ENCODE measurements around the gene FAM20C.

Gene FAM20C

DNA sequence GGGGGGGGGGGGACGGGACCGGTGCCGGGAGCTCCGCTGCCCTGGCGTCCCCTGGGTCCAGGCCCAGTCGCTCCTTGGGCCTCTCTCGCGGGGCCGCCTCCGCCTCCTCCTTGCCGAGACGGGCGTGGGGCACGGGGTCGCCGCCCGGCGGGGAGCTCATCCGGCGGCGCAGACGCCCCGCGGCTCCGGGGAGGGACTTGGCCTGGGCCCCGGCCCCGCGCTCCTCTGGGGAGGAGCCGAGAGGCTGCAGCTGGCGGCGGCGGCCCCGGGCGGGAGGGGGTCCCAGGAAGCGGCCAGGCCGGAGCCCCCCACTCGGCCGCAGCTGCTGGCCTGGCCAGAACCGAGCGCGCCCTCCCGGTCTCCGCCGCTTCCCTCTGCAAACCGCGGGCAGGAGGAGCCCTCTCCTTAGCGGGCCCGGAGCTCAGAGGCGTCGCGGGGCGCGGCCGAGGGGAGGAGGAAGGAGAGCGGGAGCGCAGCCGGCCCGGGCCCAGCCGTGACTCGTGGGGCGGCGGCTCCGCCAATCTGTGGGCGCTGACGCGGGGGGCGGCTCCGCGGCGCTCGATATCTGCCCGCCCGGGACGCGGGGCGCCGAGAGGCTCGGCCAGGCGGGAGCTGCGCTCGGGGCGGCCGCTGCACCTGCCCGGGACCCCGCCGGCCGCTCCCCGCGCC lies at the start of gene FAM20C:
TSS of gene FAM20C (plus strand) at position 591 of the 669 bp plus-strand sequence. CDS start 629 bp downstream, outside the sequence.
- peak; percentile 97 for DNase-seq (ENCODE audit: low spot score)

DNA sequence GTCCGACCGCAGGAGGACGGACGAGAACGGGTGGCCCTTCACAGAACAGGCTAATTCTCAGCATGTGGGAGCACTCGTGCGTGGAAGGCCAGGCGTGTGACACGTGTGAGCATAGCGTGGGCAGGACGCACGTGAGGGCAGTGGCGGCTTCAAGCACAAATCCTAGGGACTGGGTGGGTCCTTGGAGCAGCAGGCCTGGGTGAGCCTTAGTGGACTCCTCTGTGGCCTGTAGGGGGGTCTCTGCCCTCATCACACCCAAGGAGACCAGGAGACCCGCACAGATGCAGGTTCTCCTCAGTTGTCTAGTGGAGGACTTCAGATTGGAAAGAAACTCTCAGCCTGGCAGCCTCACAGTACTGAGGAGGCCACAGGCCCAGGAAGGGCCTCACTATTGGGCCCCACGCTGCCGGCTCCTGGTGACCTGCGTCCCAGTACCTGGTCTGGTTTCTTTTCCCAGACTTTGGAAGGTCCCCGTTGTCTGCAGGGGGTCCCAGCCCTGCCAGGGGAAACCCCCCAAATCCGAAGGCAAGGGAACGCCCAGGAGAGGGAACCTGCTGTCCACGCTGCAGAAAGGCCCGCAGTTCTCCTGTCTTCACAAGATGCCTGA lies 49.1 kb upstream of the FAM20C start:
- DNase-seq (ENCODE audit: low spot score) = no peak

DNA sequence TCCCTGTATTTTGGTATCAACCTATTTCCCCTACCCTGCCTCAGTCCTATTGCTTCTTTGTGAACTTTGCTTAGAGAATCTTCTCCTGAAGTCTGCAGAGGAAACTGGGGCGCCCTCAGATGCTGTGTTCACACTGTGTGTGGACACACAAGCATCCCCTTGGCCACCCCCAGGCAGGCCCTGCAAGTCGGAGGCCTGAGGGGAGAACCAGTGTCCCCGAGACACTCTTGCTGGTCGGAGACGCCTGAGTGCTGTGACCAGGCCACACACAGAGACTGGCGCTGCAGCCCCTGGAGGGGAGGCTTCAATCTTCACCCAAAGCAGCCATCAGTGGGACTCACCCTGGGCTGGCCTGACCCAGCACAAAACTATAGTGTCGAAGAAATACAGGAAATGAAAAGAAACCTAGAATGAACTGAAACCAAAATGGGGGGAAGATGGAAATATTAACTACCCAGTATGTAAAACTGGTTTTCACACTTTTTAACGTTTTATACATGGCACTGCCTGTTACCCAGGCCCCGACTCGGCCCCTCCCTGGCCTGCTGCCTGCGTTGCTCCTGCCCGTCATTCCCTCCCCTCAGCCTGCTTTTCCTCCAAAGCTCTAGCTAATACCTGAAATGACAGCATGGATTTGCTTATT lies 48.4 kb upstream of the FAM20C start:
- no peak for DNase-seq (ENCODE audit: low spot score)

DNA sequence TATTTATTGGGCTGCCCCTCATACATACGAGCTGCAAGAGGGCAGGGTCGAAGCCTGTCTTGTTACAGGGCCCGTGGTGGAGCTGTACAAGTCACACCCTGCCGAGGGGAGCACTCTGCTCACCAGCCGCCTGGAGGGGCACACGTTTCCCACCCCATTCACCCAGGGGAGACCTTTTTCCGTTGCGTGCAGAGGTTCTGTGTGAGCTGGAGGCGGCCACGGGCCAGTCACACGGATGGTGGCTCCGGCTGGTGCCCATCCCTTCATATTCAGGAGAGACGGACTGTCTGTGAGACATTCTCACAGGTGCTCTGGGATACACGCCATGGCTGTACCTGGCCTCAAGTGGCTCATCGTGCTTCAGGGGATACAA lies 47.9 kb upstream of the FAM20C start:
- no peak for DNase-seq (ENCODE audit: low spot score)

DNA sequence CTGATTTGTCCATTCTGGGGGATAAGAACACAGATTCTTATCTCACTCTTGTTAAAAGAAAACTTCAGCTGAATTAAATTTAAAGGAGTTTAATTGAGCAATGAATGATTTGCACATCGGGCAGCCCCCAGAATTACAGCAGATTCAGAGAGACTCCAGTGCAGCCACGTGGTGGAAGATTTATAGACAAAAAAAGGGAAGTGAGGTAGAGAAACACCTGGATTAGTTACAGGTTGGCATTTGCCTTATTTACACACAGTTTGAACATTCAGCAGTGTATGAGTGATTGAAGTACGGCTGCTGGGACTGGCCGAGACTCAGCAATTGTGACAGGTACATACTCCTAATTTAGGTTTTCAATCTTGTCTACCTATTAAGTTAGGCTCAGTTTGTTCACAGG lies 46.5 kb upstream of the FAM20C start:
- no peak for DNase-seq (ENCODE audit: low spot score)

DNA sequence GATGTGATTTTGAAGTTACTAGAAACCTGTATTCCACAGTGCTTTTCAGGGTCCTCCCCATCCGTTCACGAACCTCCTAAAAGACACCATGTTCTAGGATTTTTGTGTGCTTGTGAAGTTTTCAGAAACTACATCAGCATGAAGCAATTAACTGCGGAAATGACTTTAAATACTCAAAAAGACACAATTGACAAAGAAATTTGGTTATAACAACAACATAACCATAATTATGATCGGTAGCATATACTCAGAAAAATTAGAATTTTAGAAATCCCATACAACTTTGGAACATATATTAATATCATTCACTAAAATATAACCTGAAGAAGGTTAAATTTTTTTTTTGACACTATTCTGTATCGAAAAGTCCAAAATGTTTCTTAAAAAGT lies 43.8 kb upstream of the FAM20C start:
- DNase-seq (ENCODE audit: low spot score) = no peak

DNA sequence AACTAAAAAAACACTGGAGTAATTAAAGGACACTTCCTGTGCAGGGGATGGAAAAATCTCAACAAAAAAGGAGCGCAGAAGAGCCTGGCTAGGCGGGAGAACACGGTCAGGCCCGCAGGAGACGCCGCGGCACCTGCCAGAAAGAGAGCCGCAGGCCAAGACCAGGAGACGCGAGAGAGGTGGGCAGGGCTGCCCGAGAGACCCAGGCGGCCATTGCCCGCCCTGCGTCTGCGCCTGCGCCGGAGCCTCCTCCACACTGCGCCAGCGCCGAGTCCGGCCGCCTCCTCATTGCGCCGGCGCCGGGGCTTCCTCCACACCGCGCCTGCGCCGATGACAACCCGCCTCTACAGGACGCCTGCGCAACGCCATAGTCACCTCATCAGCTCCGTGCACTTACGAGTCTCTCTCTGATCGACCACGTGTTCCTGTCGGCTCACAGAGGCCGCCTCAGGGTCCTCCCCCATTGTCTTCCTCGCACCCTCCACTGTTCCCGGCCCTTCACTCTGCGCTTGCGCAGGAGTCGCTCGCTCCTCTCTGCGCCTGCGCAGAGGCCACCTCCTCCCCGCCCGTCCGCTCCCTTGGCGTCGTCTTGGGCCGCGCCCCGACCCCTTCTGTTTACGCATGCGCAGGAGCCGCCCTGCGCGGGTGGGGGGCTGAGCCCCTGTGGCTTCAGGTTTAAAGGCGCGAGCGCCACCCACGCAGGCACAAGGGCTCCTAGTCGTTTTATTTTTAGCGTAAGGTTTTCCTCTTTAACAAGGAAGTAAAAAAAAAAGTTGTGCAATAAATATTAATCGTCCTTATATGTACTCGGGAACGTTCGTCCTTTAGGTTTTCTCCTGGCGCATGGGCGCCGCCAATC lies 43.2 kb upstream of the FAM20C start:
- DNase-seq (ENCODE audit: low spot score) = peak; percentile 100

DNA sequence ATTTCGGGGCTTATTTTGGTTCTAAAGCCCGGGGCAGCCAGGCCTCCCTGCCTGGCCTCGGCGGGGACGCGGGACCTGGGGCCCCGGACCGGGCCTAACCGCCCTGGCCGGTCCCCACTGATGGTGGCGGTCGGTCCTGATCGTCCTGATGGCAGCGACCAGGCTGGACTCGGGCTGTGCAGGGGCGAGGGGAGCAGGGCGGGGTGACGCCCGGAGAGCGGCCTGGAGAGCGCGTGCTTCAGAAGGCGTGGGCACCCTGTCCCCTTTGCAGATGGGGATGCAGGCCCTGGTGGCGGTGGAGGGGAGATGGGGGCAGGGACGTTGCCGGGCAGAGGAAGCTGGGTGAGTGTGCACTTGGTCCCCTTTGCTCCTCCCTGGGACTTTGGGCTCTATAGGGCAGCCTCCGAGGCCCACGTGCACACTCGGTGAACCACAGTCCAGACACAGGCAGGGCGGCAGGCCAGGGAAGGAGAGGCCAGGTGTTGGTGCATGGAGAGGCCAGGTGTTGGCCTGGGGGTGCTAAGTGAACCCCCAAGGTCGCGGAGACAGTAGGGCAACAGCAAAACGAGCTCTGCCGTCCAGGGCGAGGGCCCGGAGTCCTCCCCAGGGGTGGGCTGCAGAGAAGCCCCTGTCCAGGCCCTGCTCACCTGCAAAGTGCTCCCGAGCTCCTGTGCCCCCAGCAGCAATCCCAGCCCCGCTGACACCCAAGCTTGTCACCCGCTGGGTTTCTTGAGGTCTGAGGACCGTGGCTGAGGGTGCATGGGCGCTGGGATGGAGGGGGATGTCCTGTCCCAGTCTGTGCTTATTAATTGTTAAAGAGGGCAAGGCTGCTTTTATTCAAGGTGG lies 42.4 kb upstream of the FAM20C start:
- no peak for DNase-seq (ENCODE audit: low spot score)

DNA sequence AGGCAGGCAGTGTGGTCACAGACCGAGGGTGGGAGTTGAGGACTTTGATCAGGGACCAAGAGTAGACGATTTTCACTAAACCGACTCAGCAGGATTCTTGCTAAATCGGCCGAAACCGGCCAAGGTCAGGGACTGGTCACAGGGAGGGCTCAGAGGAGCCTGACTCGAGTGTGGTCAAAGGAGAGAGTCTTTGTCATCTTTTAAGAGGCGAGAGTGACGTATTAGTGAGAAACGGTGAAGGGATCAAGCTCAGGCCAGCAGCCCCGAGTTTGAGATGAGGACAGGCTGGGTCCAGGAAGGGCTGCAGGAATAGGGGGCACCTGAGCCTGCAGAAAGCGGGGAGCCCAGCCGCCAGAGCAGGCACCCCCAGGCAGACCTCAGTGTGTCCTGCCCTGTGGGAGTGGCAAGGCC lies 41.6 kb upstream of the FAM20C start:
- DNase-seq (ENCODE audit: low spot score) = no peak

DNA sequence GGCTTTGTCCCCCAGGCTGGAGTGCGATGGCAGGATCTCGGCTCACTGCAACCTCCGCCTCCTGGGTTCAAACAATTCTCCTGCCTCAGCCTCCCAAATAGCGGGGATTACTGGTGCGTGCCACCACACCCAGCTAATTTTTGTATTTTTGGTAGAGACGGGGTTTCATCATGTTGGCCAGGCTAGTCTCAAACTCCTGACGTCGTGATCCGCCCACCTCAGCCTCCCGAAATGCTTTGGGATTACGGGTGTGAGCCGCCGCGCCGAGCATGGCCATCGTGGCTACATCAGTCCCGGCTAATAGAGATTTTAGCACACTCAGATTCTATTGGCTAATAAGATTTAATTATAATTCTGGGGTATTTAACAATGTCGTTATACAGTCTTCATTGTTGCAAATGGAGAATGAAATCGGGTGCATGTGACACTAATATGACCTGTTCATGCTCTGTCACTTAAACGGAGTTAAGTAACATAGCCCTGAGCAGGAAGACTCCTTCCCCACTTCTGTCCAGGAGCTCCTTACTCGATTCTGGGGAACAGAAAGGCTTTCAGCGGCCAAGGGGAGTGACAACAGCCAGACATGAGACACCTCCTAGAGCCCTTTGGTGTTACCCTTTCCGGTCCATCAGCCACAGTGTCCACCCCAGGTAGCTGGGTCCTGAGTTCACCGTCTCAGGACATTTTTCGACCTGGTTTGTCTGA lies 40.9 kb upstream of the FAM20C start:
- no peak for DNase-seq (ENCODE audit: low spot score)

DNA sequence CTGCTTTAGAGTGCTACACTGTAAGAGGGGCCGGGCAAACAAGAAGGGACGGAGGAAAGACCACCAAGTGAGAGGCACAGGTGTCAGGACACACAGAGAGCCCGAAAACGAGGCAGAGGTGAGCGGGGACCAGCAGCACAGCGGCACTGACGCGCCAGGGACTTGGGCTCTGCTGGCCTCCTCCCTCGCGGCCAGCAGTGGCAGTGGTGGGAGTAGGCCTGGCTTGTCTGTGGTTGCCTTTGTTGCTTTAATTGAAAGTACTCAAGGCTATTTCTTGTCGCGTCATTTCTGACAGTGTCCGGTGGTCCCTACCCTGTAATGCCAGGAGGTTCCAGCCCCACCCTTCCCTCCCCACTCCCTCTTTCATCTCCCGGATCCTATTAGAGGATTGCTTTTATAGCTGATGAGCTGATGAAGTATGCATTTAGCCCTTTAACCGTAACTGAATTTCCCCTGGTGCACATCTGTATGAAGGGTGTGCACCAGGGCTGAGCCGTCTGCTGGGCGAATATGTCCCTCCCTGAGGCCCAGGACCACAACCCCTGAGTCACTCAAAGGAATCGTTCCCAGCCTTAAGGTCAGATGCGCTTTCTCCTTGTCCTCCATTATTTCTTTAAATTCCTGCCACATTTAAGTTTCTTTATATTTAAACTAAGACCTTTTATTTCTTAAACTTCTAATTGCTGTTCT lies 39.5 kb upstream of the FAM20C start:
- DNase-seq (ENCODE audit: low spot score) = no peak

DNA sequence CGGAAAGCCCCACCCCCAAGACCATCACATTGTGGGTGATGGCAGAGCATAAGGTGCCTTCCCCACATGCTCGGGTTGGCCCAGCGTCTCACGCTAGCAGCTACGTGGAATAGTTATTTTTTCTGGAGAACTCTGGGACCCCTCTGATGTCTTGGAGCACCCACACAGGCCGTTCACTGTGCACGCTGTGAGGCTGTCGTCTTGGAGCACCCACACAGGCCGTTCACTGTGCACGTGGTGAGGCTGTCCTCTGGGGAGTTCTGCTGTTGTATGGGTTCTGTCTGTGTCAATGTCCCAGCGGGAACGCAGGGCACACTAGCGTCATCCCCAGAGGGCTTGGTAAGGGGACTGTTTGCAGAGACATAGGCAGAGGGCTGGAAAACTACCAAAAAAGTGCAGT lies 38.8 kb upstream of the FAM20C start:
- no peak for DNase-seq (ENCODE audit: low spot score)

DNA sequence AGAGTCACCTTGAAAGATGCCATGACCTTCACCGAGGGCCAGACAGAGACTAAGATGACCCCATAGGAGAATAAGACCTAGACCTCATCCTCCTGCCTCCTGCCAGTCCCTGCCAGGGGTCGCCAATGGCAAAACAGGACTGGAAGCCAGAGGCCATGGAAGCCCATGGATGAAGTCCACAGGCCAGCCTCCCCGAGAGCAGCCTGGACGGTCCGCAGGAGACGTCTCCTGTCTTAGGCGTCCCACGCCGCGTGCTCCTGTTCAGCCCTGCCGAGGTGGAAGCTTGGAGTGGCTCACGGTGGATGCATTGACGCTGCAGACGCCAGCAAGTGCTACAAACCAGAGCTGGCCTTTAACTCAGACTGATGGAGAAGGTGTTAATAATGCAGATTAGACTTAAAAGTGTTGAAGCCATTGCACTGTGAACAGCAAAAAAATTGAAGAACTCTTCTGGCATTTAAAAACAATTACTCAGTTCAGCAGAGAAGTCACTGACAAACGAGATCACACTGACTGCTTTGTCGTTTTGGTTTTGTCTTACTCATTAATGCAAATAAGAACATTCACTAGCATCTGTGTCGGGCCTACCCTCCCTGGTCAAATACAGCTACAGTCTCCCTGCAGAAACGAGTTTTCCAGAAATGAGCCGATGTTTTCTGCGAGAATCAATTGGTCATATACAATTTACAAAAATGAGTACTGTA lies 38.1 kb upstream of the FAM20C start:
- DNase-seq (ENCODE audit: low spot score) = no peak

DNA sequence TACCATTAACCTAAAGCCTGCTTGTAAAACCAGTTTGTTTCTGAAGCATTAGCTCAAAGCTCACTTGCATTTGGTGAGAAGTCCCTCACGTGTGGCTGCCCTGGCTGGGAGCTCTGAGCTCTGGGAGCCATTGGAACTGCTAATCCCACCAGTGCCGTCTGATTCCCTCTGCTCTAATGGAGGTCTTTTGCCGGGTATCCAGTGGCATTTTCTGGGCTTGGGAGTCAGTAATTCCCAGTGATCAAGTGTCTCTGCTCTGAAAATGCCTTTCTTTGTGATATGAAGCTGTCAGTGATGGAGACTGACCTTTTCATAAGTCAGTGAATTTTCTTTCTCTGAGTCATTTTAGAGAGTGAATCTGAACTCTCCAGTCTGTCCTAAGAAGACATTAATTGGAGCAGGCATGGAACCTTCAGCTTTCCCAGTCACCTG lies 36.9 kb upstream of the FAM20C start:
- peak; percentile 56 for DNase-seq (ENCODE audit: low spot score)

DNA sequence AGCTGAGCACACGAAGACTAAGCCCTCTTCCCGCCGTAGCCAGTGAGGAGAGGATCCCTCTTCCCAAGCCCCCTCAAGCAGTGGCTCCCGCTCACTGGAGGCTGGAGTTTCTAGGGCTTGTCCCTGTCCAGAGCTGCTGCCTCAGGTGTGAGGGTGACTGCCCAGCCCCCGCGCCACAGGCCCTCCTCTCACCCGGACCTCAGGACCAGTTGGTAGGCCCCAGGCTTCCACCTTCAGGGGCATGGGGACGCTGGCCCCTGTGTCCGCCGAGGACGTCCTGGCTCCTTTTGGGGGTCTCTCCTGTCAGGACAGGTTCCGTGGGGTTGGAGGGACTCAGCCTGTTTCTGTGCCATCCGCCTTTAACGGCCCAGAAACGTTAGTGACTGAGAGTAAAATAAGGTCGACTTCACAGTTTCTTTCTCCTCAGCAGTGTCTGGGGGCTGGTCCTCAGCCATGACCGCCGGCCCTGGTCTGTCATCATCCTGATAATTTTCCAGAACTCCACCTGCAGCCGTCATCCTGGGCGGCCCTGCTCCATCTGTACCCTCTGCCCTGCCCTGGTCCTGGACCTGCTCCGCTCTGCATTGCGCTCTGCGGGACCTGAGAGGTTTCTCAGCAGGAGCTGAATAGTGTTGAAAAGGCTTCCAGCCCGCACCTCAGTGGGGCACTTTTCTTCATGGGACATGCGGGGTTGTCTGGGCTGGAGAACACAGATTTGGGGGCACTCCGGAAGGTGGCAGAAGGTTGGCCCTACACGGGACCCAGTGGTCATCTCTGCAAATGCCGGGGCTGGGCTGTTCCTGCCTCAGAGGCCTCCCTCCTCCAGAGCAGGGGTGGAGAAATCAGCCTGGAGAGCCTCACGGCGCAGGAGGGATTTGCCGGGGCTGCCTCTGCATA lies 36.0 kb upstream of the FAM20C start:
- no peak for DNase-seq (ENCODE audit: low spot score)

DNA sequence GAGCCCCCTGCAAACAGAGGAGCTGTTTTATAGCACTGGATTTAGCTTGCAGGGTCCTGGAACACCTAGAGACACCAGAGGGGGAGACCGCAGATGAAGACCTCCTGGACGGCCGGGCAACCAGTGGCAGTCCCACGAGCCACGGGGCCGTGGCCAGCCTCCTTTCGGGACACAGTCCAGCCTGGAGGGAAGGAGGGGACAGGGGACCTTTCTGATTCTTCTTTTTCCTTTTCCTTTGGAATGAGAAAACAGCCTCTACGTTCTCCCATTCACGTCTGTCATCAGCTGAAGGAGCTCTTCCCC lies 35.4 kb upstream of the FAM20C start:
- no peak for DNase-seq (ENCODE audit: low spot score)

DNA sequence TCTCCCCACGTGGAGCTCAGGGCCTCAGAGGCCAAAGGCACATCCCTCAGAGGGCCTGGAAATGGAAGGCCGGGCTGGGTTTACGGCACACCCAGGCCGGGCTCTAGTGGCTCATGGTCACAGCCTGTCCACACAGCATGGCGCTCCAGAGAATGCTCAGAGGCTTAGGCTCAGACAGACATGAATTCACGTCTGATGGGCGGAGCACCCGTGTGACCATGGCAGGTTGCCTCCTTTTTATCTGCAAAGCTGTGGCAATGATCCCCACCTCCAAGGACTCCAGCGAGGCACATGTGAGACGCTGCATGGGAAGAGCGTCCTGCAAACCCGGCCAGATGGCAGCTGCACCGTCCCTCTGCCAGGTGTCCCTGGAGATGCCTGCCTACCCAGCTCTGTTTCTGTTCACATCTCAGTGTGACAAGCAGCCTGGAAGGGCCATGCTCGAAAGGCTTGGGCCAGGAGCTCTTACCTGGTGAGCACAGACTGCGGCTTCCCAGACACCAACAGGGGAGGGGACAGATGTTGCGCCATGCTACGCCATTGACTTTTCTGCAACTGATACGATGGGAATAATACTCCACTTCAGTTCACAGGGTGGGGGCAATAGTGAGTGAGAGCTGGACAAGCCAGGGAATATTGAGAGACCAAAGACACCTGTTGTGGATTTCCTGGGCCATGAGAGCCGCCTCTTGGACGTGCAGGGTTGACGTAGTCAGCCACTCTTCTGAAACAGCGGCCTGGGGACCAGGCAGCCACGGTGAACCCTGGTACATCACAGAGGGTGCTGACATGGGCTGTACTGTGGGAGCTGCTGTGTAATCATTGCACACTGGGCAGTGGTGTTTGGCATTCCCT lies 34.4 kb upstream of the FAM20C start:
- DNase-seq (ENCODE audit: low spot score) = no peak

DNA sequence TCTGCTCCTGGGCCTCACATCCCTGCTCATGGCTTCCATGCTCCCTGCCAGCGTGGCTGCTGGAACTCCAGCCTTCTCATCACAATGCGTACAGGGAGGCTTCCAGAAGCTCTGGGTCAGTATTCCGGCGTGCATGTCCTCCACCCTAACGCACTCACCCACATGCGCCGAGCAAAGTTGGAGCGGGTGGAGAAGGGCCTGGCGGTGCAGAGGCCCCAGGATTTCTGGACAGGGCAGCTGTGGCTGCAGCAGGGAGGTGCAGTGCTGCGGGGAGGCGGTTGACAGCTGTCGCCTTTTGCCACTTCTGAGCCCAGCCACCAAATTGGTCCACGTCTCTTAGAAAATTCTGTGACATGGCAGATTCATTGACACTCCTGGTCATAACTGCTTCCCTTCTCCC lies 33.6 kb upstream of the FAM20C start:
- DNase-seq (ENCODE audit: low spot score) = no peak
